GM18505 (cell line): ENCODE results near the gene LCE7A.

Source experiments
- ATAC-seq: cut with Tn5 transposase; IDR thresholded peaks from one replicate; pipeline ENCODE4 v1.9.1; 2021; ENCODE audit not compliant: unreplicated experiment
- POLR2A ChIP-seq: IDR thresholded peaks from 4 replicates; pipeline ENCODE4 v1.6.1; 2011; ENCODE audit warnings: borderline replicate concordance; ENCODE audit not compliant: insufficient read depth, insufficient read length; ENCODE audit errors: extremely low read depth

The LCE7A gene

GRCh38 chr1:152869808-152870419, 10.1 kb downstream of the LCE7A start:
- TF ChIP-seq POLR2A = no peak
- ATAC-seq = no peak

GRCh38 chr1:152870831-152871730, 11.3 kb downstream of the LCE7A start:
- no peak for TF ChIP-seq POLR2A
- ATAC-seq = no peak

GRCh38 chr1:152871731-152872126, 11.9 kb downstream of the LCE7A start:
- no peak for ATAC-seq
- no peak for TF ChIP-seq POLR2A

GRCh38 chr1:152873495-152873894, 13.7 kb downstream of the LCE7A start:
- ATAC-seq = no peak
- TF ChIP-seq POLR2A = no peak

GRCh38 chr1:152876827-152877226, 17.0 kb downstream of the LCE7A start:
- no peak for TF ChIP-seq POLR2A
- no peak for ATAC-seq

GRCh38 chr1:152878042-152878441, 18.2 kb downstream of the LCE7A start, which contains the start of gene SMCP:
Gene SMCP (plus strand): TSS chr1:152878322. CDS start chr1:152884423, 6,101 bp downstream.
- TF ChIP-seq POLR2A = no peak
- no peak for ATAC-seq

- TF ChIP-seq POLR2A = no peak
- ATAC-seq = no peak
Measured at GRCh38 chr1:152879559-152880198, 19.9 kb downstream of the LCE7A start.

- no peak for TF ChIP-seq POLR2A
- ATAC-seq = no peak
Measured at GRCh38 chr1:152880316-152880715, 20.5 kb downstream of the LCE7A start.

GRCh38 chr1:152880907-152881306, 21.1 kb downstream of the LCE7A start:
- ATAC-seq = no peak

GRCh38 chr1:152884085-152884484, 24.3 kb downstream of the LCE7A start:
- TF ChIP-seq POLR2A = no peak
- no peak for ATAC-seq

More at GRCh38 chr1:152880907-152881306, 21.1 kb downstream of the LCE7A start:
- no peak for TF ChIP-seq POLR2A

GRCh38 chr1:152884506-152884905, 24.7 kb downstream of the LCE7A start:
- no peak for ATAC-seq
- no peak for TF ChIP-seq POLR2A

- ATAC-seq = no peak
- TF ChIP-seq POLR2A = no peak
Measured at GRCh38 chr1:152884966-152885624, 25.3 kb downstream of the LCE7A start.

- no peak for TF ChIP-seq POLR2A
- ATAC-seq = no peak
Measured at GRCh38 chr1:152886085-152886484, 26.3 kb downstream of the LCE7A start.
